Progenitor cell of endocrine pancreas (in vitro differentiated cells): ENCODE data around the gene SCYL1. TPM values are rescaled to one million over a fixed set of nuclear protein-coding genes. Genes with fewer than 3 reads are reported as not detected.

Experiments used
- DNase-seq: peaks from one replicate; pipeline ENCODE4 v3.0.0; 2021; ENCODE audit warnings: low spot score; ENCODE audit not compliant: unreplicated experiment
- H3K27ac Mint-ChIP-seq: 2 replicates; pipeline ENCODE4 v1.8.0; 2021; ENCODE audit warnings: mild to moderate bottlenecking, moderate library complexity, mixed read lengths
- H3K27me3 Mint-ChIP-seq: 2 replicates; pipeline ENCODE4 v1.8.0; 2021; ENCODE audit warnings: mixed read lengths
- H3K36me3 Mint-ChIP-seq: 2 replicates; pipeline ENCODE4 v1.8.0; 2022; ENCODE audit warnings: mixed read lengths; ENCODE audit not compliant: insufficient read depth
- H3K4me1 Mint-ChIP-seq: 2 replicates; pipeline ENCODE4 v1.8.0; 2021; ENCODE audit warnings: low read depth, mixed read lengths
- H3K4me3 Mint-ChIP-seq: 2 replicates; pipeline ENCODE4 v1.8.0; 2021; ENCODE audit warnings: low read depth, mild to moderate bottlenecking, moderate library complexity, mixed read lengths
- H3K9me3 Mint-ChIP-seq: 2 replicates; pipeline ENCODE4 v1.8.0; 2021; ENCODE audit warnings: low read depth, mixed read lengths
- total RNA-seq: library from RNA; stranded (reverse); gene quantifications from 2 replicates; pipeline ENCODE4 v1.2.1, GENCODE V29; 2021
- TF ChIP-seq, protein P1 (sequence below): fragments of 200-600 bp; sonication (generic); IDR thresholded peaks from one replicate; pipeline ENCODE4 v1.5.0; 2021; ENCODE audit warnings: antibody characterized with exemption, mild to moderate bottlenecking; ENCODE audit not compliant: unreplicated experiment

SCYL1 gene
- total RNA-seq, 1 donor from 2014 or later = 61.4 TPM

GRCh38 chr11:65491614-65492386 lies 33.1 kb upstream of the SCYL1 start:
- H3K4me3 Mint-ChIP-seq = peak overlapping the region; percentile 31

DNA sequence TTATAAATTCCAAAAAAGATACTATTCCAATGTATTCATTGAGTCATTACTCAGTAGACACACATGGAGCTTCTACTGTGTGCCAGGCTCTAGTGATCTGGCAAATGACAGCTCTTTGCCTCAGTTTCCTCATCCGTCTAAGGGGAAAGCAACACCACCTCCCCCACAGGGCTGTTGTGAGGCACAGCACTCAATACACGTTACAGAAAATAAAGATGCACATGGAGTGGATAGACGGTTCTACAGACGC lies 32.6 kb upstream of the SCYL1 start:
- TF ChIP-seq, protein P1, sequence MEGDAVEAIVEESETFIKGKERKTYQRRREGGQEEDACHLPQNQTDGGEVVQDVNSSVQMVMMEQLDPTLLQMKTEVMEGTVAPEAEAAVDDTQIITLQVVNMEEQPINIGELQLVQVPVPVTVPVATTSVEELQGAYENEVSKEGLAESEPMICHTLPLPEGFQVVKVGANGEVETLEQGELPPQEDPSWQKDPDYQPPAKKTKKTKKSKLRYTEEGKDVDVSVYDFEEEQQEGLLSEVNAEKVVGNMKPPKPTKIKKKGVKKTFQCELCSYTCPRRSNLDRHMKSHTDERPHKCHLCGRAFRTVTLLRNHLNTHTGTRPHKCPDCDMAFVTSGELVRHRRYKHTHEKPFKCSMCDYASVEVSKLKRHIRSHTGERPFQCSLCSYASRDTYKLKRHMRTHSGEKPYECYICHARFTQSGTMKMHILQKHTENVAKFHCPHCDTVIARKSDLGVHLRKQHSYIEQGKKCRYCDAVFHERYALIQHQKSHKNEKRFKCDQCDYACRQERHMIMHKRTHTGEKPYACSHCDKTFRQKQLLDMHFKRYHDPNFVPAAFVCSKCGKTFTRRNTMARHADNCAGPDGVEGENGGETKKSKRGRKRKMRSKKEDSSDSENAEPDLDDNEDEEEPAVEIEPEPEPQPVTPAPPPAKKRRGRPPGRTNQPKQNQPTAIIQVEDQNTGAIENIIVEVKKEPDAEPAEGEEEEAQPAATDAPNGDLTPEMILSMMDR = no peak
- Mint-ChIP-seq H3K4me3 (peak overlapping the region; percentile 35), H3K4me1 (peaks cover 67% of the 10 kb centered on the region), H3K27ac (peak overlapping the region; percentile 98), H3K9me3 (no peaks in the 10 kb centered on the region), H3K27me3 (no peaks in the 10 kb centered on the region), H3K36me3 (no peaks in the 10 kb centered on the region)
- no peak for DNase-seq

More at GRCh38 chr11:65491614-65492386, 33.1 kb upstream of the SCYL1 start:
- no peaks in the 10 kb centered on the region for H3K9me3 Mint-ChIP-seq
- TF ChIP-seq, protein P1 = no peak
- DNase-seq = no peak
- no peaks in the 10 kb centered on the region for H3K36me3 Mint-ChIP-seq
- H3K27ac Mint-ChIP-seq = peak overlapping the region; percentile 98
- H3K27me3 Mint-ChIP-seq = no peaks in the 10 kb centered on the region
- H3K4me1 Mint-ChIP-seq = peaks cover 63% of the 10 kb centered on the region

DNA sequence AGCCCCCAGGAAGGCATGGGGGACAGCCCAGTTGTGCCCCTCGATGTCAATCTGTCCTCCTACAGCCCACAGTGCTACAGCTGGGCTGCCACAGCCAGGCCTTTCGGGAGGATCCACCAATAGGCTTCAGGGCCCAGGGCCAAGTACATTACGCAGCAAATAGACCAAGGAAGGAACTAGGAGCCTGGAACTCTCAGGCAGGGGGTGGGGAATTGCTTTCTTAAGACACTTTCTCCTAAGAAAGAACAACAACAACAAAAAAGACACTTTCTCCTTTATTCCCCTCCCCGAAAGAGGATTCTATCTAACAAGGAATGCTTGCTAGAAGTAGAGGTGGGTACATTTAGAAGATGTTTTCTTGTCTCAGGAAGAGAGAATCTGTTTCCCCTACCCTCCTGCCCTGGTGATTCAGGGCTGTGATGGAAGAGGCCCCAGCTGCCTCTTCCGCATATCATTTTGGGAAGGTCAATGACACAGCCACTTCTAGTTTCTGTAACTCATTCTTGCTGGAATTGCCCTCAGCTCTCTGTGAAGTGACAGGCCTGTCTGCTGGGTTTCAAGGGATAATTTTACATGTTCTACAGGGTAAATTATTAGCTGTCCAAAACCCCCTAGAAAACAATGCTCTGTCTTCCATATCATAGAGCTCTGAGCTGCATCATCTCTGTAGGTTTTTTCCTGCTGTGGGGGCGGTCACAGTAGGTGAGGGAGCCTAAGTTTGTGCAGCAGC lies 32.1 kb upstream of the SCYL1 start:
- TF ChIP-seq, protein P1 = no peak
- H3K4me1 Mint-ChIP-seq = peaks cover 65% of the 10 kb centered on the region
- no peaks in the 10 kb centered on the region for H3K36me3 Mint-ChIP-seq
- H3K4me3 Mint-ChIP-seq = peak overlapping the region; percentile 35
- no peaks in the 10 kb centered on the region for H3K27me3 Mint-ChIP-seq
- H3K9me3 Mint-ChIP-seq = no peaks in the 10 kb centered on the region
- no peak for DNase-seq
- H3K27ac Mint-ChIP-seq = peak overlapping the region; percentile 5

DNA sequence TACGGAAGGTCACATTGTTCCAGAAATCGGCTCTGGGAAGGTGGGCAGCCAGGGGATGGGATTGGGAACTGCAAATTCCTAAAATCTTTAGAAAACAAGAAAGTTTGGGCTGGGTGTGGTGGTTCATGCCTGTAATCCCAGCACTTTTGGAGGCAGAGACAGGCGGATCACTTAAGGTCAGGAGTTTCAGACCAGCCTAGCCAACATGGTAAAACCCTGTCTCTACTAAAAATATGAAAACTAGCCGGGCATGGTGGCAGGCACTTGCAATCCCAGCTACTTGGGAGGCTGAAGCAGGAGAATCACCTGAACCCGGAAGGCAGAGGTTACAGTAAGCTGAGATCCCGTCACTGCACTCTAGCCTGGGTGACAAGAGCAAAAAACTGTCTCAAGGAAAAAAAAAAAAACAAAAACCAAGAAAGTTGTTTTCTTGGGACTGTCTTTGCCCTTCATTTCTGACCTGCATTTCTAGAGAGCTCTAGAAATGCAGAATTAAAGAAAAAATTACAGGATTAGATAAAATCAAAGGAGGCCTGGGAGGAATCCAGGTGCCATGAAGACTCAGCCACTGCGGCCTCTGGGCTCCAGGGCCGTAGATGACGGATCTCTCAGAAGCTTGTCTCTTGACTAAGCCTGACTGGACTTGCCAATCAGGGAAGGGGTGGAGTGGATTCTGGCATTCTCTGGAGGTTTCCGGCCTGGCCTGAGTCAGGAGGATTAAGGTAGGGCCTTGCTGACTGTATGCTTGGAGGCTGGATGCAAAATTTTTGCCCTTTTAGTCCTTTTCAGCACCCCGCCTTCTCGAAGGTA lies 31.3 kb upstream of the SCYL1 start:
- H3K27me3 Mint-ChIP-seq = no peaks in the 10 kb centered on the region
- peak overlapping the region; percentile 45 for H3K27ac Mint-ChIP-seq
- DNase-seq = no peak
- no peak overlapping the region for H3K4me3 Mint-ChIP-seq
- no peaks in the 10 kb centered on the region for H3K36me3 Mint-ChIP-seq
- TF ChIP-seq, protein P1 = no peak
- H3K9me3 Mint-ChIP-seq = no peaks in the 10 kb centered on the region
- H3K4me1 Mint-ChIP-seq = peaks cover 58% of the 10 kb centered on the region
